ENCODE measurements around the gene PRDX6.
A peak's percentile ranks its signal among the peaks of the same experiment; 100 is the strongest.
"Not testable (repeated sequence)": the region's sequence is repeated elsewhere in the genome, so short reads cannot be mapped to it uniquely, and the experiment has no call there.

The PRDX6 gene

DNA sequence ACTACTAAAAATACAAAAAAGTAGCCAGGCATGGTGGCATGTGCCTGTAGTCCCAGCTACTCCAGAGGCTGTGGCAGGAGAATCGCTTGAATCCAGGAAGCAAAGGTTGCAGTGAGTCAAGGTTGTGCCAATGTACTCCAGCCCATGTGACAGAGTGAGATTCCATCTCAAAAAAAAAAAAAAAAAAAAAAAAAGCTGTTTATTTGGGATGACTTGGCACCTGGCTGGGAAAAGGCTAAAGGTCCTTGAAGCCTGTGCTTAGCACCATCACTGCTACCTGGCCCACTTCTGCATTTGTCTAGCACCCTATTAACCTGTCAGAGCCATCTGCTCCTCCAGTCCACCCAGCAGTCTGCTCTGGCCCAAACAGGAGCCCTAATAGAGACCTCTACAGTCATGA is 25.0 kb downstream of the PRDX6 start:
- no peak for DNase-seq

DNA sequence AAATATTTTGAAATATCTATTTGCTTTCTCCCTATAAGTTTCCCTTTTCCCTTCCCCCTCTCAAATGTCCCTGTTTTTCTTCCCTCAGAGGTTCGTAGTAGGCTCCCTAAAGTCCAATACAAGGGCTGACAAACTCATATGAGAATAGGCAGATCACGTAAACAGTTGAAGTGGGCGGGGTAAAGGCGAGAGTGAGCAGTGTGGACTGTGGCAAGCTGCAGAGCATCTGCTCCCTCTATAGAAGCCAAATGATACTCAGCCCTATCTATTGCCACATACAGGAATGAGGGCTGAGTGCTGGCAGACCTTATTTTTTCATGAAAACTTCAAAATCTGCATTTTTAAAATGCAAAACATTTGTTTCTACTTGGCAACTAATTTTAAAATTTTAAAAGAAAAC is 26.3 kb downstream of the PRDX6 start:
- DNase-seq = no peak

DNA sequence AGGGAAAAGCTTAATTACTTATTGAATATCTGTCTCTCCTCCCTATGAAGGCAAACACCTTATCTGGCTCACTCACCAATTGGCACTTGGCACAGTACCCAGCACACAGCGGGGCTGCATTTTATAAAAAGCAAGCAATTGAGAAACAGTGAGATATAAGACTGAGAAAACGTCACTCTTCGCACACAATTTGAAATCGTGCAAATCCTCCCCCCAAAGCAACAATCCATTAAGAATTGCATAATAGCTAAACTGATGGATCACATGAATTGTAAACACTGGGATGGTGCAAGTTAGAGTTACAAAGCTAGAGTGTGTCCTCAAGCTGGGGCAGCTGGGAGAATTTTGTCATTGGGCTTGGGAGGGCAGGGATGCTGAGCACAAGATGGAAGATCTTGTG is 27.1 kb downstream of the PRDX6 start:
- no peak for DNase-seq

DNA sequence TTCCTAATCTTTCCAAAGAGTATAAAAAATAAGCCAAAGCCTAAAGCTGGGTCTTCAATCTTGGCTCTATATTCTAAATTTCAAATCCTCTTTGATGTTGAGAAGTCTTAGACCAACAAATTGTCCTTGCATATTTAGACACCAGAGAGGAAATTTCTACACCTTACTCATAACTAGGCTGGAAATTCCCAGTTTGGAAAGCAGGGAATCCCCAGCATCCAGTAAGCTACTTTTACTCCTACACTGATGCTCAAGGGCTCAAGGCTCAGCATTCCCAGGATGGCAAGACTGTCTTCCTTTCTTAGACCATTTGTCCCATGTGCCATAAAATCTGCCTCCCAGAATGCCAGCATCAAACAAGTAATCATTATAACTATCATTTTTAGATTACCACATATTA is 28.3 kb downstream of the PRDX6 start:
- no peak for DNase-seq

DNA sequence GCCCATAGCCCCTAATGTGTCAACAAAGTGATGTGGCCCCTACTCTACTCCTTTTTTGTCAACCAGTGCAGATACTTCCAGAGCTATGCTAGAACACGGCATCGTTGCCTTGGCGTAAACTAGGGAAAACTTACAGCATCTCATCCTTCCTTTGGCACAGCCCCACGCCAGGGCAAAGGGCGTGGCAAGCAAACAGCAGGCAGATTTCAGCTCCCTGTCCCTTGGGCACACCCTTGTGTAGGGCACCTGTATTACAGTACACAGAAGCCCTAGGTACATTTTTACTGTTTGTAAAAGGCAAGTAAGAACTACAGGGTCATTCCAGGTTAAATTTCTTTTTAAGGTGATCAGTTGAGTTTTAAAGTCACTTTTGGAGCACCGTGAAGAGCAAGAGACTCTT is 29.3 kb downstream of the PRDX6 start:
- no peak for DNase-seq

DNA sequence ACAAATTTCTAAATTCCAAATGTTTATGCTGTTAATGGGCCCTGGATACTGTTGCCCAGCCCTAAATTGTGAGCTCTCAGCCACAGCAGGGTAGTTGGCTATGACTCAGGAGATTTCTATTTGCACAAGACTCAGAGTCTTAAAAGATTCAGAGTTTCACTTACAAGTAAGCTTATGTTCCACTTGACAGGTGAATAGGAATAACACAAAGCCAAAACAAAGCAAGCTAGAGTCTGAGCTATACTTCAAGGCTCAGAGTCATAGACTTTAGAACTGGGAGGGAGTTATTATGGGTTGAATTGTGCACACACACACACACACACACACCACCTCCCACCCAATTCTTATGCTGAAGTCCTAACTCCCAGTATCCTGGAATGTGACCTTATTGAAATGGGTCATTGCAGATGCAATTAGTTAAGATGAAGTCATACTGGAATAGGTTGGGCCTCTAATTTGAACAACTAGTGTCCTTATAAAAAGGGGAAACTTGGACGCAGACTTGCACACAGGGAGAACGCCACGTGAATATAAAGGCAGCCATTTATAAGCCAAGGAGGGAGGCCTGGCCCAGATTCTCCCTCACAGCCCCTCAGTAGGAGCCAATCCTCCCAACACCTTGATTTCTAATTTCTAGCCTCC is 30.2 kb downstream of the PRDX6 start:
- DNase-seq = no peak

DNA sequence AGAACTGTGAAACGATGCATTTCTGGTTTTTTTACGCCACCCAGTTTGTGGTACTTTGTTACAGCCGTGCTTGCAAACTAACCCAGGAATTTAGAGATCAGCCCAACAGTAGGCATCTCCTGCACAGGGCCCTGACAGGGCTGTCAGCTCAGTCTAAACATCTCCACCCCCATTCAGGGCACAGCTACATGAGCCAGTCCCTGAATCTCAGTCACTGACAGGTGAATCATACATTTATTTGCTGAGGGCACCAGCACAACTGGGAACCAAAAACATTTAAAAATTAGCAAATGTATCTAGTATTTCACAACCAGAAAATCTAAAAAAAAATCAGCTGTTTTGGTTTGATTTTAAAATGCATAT is 30.7 kb downstream of the PRDX6 start:
- no peak for DNase-seq

DNA sequence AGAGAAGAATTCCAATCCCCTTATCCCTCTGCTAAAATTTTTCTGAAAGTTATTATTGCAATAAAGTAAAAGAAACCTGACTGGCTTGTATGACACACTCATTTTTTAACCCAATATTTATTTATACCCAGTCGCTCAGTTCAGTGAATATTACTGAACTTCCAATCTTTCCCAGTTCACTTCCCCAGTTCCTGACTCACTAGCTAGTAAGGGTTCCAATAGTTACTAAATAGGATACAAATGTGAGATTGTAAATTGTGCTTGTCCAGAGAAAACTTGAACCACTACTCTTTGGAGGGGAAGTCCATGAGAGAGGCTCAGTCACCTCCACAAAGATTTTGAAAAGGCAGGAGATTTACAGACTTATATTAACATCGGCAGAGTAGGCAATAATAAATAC is 31.4 kb downstream of the PRDX6 start:
- no peak for DNase-seq

DNA sequence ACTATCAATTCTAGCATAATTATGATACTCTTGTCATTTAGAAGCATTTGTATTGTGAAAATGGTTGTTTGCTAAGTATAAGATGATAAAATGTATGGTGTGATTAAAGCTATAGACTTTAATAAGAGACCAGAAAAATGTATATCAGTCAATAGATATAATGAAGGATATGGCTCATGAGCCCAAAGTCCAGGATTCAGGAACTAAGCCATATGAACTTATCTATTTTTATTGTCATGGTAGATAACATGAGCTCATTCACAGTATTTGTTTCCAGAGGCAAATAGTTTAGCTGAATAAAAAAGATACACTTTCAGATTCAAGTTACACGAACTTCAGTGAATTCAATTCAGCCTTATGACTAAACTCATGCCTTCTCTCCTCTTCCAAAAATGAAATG is 32.7 kb downstream of the PRDX6 start:
- DNase-seq = no peak

DNA sequence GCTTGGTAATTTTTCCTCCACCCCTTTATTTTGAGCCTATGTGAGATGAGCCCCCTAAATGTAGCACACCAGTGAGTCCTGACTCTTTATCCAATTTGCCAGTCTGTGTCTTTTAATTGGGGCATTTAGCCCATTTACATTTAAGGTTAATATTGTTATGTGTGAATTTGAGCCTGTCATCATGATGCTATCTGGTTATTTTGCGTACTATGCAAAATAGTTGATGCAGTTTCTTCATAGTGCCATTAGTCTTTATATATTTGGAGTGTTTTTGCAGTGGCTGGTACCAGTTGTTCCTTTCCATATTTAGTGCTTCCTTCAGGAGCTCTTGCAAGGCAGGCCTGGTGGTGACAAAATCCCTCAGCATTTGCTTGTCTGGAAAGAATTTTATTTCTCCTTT is 37.4 kb downstream of the PRDX6 start:
- not testable (repeated sequence) for DNase-seq

DNA sequence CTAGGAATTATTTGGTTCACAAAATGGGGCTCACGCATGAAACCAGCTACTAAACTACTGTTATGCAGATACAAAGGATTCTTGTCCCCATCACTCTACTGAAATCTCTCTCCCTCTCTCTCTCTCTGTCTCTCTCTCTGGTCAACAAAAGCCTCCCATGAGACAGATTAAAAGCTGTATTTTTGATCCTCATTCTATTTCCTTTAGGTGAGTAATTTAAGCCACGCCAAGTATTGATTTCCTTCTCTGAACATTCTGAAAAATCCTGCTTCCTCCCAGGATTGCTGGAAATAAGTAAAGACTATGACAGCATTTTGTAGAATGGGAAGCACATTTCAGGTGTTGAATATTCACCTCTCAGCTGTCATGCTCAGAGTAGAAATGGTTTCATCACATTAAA is 43.7 kb downstream of the PRDX6 start:
- no peak for DNase-seq

DNA sequence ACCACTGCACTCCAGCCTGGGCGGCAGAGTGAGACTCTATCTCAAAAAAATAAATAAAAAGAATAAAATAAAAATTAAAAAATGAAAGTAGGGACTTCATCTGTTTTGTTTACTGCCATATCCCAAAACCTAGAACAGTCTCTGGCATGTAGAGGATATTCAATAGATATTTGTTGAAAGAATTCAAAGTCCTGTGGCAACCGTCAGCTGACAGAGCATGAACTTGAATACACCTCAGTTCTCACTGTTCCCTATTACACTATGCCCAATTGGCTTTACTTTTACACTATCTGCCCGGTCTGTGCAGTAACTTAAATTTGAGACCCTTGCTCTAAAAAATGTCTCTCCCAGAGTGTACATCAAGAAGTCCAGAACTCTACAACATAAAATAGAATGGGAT is 46.2 kb downstream of the PRDX6 start:
- no peak for DNase-seq

DNA sequence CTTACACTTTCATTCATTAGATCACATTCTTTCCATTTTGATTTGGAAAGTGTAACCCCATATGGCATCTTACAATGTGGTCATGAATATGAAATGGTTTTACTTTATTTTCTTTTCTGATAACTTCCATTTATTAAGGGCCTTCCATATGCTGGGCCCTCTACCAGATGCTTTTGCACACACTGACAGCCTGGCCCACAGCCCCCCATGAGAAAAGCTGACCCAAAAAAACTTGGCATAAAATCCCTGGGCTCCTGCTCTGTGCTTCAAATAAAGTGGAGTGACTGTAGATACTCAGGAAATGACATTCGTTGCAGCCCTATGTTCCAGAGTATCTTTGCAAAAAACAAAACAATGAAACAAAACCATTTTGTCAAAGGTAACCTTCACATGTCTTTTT is 48.8 kb downstream of the PRDX6 start:
- no peak for DNase-seq

DNA sequence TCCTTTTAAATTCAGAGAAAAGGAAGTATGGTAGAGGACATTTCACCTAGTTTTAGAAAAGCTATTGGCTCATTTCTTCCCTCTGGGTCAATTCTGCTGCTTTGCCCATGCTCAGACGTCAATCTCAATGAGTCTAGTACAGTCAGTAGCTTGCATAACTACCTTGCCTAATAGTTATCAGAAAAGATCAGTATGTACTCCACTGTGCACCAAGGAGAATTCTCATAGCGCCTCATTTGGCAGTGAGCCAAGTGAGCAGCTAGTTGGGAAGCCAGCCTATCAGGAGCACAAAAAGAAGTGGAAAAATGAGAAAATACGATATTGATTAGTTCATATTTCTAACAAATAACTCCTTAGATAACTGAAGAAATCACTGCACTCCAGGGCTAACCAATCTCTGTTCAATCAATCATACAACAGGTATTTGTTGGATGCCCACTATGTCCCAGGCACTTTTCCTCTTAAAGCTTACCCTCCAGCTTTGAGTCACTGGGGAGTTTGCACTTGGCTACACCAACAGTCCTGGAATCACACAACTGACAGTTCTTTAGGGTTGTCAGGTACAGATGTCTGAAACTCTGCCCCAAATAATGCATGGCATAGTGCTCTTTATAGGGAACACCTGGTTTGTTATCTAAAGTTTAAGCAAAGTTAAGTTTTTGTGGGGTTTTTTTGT is 50.2 kb downstream of the PRDX6 start:
- no peak for DNase-seq

DNA sequence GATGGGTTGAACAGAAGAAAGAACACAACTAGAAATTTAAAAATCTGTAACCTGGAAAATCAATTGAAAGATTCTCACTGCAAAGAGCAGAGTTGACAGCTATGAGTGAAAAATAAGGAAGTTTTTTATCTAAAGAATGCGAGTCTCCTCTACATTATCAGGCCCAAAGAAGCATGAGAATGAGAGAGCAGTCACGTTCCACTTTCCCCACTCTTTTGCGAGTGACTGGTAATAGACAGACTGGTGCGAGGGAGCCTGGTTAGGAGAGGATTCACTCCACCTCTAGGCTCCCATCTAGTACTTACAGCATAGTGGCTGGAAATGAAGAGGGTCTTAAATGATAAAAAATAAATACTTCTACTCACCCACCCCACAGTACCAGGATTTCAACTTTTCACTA is 52.0 kb downstream of the PRDX6 start:
- DNase-seq = no peak

DNA sequence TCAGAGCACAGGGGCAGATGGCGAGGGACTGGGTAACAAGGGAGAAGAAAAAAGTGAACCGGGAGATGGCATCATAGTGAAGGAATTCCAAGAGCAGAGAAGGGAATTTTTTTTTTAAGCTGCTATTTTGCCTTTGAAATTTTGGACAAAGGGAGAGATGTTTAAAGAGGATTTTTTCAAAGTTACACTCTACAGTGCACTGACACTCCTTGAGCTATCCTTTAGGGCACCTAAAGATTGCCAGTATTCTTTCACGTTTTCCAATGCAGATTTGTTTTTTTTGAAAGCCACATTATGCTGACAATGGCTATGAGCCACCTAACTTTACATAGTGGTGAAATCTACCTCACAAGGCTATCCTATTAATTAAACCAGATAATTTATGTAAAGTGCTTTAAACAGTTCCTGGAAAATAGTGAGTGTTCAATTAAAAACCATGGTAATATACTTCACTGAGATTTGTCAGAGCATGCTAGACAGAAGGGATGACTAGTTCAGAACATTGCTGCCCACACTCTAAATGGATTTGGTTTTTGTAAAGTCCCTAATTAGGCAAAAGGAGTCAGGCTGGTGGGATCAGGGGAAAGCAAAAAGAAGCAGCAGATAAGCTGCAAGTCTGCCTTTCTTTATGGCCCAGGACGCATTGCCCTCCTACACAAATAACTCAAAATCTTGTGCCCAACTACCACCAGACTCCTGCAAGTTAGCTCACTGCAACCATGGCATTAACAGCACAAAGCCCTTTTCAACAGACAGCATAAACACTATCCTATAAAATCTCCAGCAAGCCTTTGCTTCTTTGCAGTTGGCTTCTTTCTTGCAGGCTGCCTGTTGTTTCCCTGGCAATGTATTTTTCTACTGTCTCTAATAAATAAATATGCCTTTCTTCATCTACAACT is 53.9 kb downstream of the PRDX6 start:
- no peak for DNase-seq

DNA sequence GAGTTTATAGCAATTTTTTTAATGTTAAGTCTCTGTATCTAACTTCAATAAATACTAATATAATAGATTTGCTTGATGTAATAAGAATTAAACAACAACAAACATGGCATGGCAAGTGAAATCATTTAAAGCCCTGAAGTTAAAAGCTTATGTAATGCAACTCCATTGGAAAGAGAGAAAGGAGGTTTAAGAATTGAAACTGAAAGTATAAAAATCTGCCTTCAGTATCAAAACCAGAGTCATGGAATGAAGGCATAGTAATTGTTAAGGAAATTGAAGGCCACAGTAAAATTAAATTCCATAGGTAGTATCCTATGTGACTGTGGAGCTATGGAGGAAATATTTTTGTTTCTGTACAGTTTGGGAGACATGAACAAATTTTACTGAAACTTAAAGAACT is 55.1 kb downstream of the PRDX6 start:
- peak in 2 of 6 experiments; percentile 4 to 12 for DNase-seq

DNA sequence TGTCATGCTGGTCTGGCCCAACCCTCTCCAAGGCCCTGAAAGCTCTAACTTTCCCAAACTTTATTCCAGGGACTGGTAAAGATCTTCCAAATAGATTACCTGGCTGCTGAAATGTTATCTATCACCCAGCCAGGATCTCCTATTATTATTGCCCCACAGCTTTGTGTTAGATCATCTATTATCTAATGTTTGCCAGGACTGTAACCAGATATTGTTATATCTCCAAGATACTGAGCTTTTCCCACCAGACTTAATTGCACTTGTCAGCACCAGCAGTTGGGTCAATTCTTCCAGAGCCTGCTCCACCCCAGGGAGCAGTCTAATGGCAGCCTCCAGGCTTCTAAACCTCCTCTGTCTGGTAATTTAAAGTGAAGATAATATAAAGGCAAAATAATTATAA is 59.1 kb downstream of the PRDX6 start:
- no peak for DNase-seq

All from stimulated activated naive CD4-positive, alpha-beta T cell (primary cell).